HG03039 (cell line): Measurements from ENCODE around the gene EGR4.

Experiments
- ATAC-seq: cut with Tn5 transposase; IDR thresholded peaks from one replicate; pipeline ENCODE4 v1.9.1; 2021; ENCODE audit warnings: mild to moderate bottlenecking, moderate library complexity; ENCODE audit not compliant: unreplicated experiment

EGR4 gene

DNA sequence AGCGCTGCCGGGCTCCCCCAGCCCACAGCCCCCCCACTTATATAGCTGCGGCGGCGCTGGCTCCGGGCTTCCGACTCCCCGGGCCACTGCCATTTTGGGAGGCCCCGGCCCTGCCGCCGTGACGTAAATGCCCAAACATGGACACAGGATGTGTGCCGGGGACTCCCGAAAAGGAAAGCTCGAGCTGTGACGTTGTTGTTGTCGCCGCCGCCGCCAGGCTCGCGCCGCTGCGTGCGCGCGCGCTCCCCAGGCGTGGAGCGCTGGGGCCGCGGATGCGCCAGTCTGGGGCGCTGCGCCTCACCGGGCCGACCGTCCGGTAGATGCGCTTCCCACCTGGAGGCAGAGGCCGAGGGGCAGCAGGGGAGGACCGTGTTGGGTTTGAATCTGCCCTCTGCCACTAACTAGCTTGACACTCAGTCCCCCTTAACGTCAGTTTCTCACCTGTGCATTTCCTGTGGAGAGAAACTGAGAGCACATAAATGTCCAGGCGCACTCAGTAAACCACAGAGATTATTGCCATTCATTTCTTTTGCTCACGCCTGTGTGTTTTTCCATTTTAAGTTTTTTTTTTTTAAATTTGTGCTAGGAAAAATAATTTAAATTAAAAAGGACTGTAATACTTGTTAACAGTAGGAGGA is at the start of gene EGR4:
EGR4 (minus strand) TSS at position 15 of the 638 bp plus-strand sequence. CDS start 231 bp downstream, outside the sequence.
- peak; percentile 87 for ATAC-seq

DNA sequence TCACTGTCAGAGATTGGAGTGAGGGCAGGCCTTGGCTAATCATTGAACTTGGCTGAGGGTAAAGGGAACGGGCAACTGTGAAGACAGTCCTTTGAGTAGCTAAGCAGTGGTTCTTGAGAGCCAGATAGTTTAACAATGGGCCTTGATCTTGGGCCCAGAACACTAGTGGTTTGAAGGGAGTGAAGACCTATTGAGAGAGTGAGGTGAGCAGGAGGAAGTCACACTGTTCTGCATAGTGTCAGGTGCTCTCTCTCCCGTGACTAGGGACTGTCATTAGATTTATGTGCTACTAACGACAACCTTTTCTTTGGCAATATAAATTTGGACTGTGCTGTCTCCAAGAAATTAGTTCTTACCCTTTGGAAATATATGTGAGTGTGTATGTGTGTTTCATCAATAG is 47.7 kb upstream of the EGR4 start:
- ATAC-seq, result no peak

DNA sequence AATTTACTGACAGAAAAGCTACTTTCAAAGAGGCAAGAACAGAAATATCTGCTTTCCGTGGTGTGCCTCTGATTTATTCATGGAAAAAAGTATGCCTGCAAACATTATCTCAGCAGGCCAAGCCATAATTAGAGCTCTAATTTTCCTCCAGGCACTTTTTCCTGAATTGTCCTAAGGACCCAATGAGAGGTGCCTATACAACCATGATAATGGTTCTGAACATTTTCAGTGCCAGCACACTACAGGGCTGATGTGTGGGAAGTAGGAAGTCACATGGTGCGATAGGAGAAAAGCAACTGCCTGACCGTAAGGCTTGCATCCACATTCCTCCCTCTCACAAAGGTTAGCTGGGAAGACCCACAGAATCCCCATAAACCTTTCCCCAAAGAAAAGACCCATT is 45.9 kb upstream of the EGR4 start:
- ATAC-seq, result no peak

DNA sequence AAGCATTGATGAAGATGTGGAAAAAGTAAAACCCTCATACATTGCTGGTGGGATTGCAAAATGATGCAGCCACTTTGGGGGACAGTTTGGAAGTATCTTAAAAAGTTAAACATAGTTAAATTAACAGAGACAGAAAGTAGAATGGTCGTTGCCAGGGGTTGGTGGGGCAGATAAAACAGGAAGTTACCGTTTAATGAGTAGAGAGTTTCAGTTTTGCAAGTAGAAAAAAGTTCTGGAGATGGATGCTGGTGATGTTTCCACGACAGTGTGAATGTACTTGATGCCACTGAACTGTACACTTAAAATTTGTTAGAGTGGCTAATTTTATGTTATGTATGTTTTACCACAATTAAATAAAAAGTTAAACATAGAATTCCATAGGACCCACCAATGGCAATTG is 44.5 kb upstream of the EGR4 start:
- ATAC-seq, result no peak

DNA sequence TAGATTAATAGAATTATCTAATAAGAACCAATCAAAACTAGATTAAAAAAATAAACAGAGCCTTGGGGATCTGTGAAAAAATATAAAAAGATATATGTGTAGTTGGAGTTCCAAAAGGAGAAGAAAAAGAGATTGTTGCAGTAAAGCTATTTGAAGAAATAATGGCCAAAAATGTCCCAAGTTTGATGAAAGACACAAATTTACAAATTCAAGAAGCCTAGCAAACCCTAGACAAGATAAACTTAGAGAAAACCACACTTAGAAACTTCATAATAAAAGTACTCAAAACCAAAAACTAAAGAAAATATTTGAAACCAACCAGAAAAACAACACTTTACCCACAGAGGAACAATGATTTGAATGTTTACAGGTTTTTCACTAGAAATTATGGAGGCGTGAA is 41.3 kb upstream of the EGR4 start:
- no peak for ATAC-seq

DNA sequence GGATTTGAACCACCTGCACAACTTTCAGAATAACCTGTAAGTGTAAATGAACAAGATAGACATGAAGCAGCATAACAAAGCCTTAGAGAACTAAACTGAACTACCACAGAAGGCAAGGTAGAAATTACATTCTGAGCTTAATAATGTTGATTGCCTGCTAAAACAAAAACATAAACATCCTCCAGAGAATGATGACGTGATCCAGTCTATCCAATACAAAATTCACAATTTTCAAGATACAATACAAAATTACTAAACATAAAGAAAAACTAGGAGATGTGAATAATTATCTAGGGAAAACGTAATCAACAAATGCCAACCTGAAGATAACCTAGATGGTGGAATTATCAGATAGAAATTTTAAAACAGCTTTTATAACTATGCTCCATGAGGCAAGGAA is 40.7 kb upstream of the EGR4 start:
- ATAC-seq, result no peak

DNA sequence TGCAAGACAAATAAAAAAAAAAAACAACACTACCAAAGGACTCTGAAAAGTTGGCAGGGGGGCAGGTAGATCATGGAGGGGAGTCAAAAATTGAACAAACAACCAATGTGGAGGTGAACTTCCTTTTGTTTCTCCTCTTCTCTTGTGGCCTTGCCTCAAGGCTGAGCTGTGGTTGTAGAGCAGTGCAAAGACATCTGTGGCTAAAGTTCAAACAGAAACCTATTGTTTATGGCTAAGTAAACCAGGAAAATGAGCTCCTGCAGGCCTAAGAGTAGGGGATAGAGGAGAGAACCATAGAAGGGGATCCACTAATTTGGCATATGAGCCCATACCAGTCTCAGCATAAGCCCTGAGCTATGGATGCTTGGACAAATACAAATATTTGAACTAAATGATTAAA is 40.2 kb upstream of the EGR4 start:
- ATAC-seq, result no peak

DNA sequence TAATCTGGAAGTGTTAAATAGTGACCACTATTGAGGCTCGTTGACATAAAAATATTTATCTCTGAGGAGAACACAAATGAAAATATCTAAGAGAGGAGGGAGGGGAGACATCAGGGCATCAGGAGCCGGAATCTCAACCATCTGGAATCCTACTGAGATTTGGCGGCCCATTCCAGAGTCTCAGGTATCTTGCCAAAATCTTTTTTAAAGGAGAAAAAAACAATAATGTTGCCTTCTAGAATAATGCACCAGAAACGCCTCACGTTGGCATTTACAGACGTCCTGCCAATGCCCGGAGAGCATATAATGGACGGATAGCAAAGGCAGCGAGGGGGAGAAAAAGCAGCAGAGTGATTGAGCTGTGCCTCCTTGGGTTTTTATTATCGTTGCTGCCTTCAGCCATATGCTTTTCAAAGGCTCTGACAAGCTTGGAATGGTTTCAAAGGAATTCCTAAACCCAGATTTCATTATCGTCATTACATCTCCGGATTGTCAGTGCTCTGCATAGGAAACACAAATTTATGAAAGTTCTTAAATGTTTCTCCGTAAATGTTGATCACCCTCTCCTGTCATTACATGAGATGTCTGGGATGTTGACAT is 30.9 kb upstream of the EGR4 start:
- ATAC-seq, result no peak

DNA sequence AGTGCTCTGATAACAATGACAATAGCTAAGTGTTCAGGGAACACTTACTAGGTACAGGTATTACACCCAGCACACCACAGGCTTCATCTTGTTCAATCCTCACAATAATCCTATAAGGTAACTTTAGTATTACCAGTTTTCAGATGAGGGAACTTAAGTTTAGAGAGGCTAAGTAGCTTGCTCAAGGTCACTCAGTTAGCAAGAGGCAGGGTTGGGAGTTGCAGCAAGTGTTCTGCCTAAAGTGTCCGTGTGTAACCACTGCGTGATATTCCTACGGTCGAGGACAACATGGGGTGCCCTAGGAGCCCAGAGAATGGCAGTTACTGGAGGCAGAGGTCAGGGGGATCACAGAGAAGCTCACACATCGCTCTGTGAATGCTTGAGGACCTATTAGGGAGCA is 30.2 kb upstream of the EGR4 start:
- ATAC-seq, result no peak

DNA sequence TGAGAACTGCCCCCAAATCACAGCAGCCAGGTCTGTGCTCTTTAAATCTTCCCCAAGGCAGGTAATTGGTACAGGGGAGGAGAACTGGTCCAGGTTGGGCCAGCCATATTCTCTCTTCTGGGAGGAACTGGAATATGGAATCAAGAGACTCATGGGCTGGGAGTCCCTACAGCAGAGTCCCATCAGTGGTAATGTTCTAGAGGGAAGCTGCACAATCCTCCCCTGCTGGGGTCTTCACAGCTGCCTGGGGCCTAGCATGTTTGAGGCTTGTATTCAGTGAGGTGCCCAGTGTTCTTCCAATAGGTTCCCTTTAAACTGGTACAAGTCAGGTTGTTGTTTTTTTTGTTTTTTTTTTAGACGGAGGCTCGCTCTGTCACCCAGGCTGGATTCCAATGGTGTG is 21.1 kb upstream of the EGR4 start:
- ATAC-seq, result no peak

DNA sequence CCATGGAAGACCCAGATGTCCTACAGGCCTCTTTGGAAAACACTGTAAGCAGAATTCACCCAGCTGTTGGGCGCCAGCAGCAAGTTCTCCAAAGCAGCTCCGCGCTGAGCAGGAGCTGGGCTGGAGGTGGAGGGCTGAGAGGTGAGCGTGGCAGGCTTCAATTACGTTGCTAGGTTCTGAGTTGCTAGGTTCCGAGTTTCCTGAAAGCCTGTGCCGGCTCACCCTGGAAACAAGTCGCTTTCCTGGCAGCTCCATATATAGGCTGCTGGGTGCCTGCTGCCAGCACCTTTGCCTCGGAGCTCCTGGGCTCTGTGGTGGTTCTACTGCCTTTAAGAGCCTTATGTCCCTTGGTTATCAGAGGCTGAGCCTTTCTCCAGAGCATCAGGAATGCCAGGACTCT is 14.4 kb upstream of the EGR4 start:
- no peak for ATAC-seq

DNA sequence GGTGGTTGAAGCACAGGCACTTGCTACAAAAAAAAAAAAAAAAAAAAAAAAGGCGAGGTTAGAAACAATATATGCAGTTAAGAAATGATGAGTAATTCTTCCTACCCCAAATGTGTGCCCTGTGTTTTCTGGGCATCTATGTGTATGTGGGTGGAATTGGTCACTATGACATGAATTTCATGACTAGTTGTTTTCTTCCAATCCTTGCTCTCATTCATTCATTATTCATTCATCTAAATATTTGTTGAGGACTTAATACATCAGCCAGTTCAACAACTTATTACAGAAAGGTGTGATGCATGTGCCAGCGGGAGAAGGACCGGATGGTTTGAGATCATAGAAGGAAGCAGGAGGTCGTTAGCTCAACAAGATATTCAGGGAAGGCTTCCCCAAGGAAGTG is 8.3 kb upstream of the EGR4 start:
- no peak for ATAC-seq

DNA sequence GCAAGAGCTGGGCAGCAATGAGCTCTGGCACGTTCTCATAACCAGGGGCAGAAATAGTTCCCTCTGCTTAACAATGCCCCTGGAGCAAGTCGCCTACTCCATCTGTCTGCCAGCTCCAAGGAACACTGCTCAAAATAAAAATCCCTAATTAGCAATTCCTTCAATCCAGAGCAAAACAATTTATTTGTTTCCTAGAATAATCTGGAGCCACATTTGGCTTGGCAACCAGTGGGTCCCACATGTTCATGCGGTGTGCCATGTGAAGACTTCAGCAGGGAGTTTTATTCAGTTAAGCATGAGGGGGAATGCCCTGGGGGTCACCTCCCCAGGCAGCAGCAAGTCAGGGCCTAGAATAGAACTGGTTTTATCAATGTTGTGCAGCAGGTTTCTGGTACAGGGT is 7.6 kb upstream of the EGR4 start:
- no peak for ATAC-seq

DNA sequence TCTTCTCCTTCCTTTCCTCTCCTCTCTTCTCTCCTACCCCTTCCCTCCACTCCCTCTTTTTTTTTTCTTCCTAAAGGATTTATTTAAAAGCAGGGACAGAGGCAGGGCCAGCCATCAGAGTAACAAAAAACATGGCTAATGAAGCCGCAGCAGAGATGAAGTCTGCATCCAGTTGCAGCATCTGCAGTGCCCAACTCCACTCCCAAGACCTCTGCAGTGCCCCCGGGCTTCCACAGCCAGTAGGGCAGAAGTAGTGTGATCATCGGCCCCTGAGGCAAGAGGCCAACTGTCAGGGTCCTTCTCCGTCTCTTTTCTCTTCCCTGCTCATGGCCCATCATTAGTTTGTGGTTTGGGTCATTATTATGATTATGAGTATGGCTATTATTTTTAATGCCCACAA is 4.2 kb upstream of the EGR4 start:
- ATAC-seq, result no peak

DNA sequence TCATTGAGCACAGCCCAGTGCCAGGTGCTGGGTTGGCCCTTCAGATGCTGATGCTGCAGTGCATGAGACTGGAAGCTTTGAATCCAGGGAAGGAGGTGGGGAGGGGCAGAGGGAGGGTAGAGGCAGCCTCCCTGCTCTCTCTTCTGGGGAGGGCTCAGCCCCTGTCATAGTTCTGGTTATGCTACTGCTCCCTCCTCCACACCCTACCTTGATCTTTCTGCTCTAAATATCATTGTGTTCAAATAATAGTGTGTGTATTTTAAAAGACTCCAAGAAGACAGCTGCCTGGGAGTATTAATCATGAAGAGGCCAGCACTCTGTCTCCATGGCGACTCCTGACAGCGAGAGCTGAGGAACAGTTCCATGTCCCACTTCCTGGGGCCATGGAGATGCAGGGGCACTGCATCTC is 3.8 kb upstream of the EGR4 start:
- ATAC-seq, result no peak

DNA sequence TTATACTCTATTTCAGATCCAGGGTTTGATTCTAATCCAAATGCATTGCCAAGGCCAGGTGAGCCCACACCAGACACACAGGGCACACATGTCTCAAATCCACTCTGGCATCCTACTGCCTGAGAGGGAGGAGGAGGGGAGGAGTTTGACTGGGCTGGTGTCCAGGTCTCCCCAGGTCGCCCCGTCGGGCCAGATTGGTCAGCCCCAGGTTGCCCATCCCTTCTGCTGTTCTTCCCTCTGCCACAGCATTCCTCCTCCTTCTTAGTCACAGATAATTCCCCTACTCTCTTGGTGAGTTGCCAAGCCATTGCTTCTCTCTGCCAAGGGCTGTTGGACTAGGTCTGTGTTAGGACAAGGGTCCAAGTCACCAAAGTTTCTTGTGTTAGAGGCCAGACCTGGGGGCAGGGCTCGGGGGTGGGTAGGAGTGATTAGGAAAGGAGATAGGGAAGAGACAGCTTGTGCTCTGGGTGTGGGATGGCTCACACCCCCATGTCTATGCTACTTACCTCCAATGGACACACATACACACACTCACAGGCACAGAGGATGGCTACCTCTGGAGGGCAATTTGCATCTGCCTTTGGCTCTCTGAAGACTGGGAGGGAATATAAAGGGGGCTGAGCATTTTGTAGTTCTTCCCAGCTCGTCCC is 2.5 kb upstream of the EGR4 start:
- no peak for ATAC-seq

DNA sequence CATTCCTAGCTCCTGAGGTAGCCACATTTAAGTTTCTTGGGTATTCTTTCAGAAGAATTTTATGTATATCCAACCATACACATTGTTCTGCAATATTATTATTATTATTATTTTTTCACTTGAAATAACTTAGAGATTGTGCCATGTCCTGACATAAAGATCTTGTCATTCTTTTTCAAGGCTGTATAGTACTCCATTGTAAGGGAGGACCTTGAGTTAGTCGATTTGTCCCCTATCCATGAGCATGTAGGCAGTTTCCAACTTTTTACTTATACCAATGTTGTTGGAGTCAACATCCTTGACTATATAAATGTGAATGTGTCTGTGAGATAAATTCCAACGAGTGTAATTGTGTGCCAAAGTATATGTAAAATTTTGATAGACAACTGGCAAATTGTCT is 891 bp upstream of the EGR4 start:
- ATAC-seq, result no peak

DNA sequence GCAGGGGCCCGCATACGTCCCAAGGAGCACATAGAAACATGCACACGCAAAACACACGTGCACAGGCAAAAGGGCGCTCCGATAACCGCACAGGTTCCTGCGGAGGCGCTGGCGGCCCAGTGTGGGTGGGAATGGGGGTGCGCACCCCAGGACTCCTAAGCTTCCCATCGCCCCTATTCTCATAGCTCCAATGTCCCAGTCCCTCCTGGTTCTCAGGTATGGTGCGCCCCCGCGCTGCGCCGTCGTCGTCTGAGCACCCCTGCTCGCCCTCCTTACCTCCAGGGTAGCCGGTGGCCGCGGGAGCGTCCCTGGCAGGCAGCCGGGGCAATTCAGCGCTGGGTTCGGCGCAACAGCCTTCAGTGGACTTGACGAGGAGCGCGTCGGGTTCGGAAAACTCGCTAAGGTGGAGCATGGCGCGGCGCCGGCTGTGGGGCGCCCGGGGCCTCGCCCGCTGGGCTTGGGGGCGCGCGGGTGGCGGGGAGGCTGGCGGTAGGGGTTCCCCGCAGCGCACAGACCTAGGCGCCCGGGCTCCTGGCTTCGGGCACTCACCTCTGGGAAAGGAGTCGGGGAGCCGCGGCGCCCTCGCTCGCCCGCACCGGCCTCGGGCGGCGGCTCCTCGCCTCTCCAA is 328 bp downstream of the EGR4 start:
- no peak for ATAC-seq

DNA sequence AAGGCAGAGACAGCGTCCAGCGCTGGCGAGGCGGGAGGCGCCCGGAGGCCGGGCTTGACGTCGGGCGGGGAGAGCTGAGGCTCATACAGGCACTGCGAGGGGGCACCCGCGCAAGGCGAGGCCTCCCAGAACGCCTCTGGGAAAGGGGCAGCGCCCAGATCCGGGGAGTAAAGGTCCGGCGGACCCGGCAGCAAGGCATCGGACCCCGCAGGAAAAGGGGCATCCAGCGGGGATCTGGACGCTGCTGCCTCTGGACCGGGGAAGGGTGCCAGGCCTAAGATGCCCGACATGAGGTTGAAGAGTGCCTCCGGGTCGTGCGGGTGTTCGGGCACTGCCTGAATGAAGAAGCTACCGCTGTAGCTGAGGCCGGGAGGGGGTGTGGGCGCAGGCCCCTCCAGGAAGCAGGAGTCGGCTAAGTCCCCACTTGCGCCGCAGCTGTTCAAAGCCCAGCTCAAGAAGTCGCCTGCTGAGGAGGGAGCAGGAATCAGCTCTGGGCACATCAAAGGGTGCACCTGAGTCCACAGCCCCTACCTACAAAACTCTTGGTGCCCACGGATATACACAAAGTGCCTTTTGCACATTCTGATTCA is 937 bp downstream of the EGR4 start:
- no peak for ATAC-seq

DNA sequence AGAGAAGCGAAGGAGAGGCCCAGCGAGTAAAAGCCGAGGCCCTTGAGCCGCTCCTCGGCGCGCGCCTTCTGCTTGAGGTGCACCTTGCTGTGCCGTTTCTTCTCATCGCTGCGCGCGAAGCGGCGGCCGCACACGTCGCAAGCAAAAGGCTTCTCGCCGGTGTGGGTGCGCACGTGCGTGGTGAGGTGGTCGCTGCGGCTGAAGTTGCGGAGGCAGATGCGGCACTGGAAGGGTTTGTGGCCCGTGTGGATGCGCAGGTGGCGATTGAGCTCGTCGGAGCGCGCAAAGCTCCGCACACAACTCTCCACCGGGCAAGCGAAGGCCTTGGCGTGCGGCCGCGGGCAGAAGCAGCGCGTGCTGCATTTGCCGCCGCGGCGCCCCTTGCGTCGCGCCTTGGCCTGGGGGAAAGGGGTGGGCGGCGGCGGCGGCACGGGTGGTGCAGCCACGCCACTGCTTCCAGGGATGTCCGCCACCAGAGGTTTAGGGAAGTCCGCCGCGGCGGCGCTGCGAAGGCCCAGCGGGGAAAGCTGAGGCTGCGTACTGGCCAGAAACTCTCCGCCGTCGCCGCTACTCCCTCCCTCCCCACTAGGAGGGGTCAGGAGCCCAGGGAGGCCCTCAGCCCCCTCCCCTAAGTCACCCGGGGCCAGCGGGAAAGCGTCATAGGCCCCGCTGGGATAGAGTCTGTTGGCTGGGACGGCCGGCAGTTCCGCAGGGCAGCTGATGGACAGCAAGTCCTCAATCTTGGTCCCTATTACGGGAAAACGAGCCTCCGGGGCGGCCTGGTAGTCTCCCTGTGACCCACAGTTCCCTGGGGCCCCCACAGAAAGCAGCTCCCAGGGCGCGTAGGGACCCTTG is 1.7 kb downstream of the EGR4 start:
- ATAC-seq, result no peak

DNA sequence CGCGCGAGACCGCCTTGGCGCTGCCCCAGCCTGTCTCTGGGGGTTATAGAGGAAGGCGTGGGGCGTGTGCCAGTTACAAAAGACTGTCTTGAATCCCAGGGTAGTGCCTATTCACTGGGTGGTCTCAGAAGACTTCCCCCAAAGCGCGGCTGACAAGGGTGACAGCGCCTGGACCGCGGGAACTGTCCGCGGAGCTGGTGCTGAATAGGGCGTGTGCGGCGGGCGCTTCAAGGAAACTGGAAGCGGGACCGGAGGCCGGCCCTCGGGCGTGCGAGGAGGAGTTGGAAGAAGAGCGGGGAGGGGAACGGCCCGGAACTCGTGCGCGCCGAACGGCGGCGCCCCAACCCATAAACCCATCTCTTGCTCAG is 2.3 kb downstream of the EGR4 start:
- ATAC-seq, result no peak
